IMR-90 (cell line): ENCODE data around the gene CHPF2. TPM values are rescaled to one million over a fixed set of nuclear protein-coding genes. Genes with fewer than 3 reads are reported as not detected.

Experiments used
- ATAC-seq: fragments of 200-7000 bp; cut with Tn5 transposase; 2 replicates; pipeline ENCODE4 v1.9.1; 2020; ENCODE audit warnings: low read depth, mild to moderate bottlenecking, moderate library complexity
- BruUV-seq: library from RNA; stranded (reverse); fragments of 400-500 nt; replicated peaks from 2 replicates; lab custom pipeline; 2021; lab: Mats Ljungman, UMichigan
- CTCF ChIA-PET: fragments of 300-600 bp; formaldehyde crosslinking; extraction: SDS; loops from one replicate; lab custom pipeline; 2021; ENCODE audit warnings: antibody characterized with exemption; lab: Yijun Ruan, JAX
- POLR2A ChIA-PET: fragments of 300-600 bp; sonication (Branson Sonifier 250); formaldehyde crosslinking; loops from one replicate; lab custom pipeline; 2022; ENCODE audit warnings: antibody characterized with exemption; ENCODE audit not compliant: unreplicated experiment; lab: Charles Lee
- DNase-seq: peaks from one replicate; pipeline ENCODE4 v3.0.0; 2013
- H2AFZ ChIP-seq: replicated peaks from 2 replicates; pipeline ENCODE3; 2013; ENCODE audit warnings: low read length, mild to moderate bottlenecking; ENCODE audit not compliant: poor library complexity
- H2AK5ac ChIP-seq: 2 replicates; pipeline ENCODE4 v1.6.1; 2013; ENCODE audit warnings: low read depth, low read length, inconsistent platforms
- H2AK9ac ChIP-seq: replicated peaks from 2 replicates; pipeline ENCODE3; 2013; ENCODE audit warnings: mild to moderate bottlenecking, low read depth, low read length, moderate library complexity; ENCODE audit not compliant: poor library complexity
- H2BK120ac ChIP-seq: 2 replicates; pipeline ENCODE4 v1.6.1; 2013; ENCODE audit warnings: low read depth, low read length, inconsistent platforms
- H2BK15ac ChIP-seq: 3 replicates; pipeline ENCODE4 v1.6.1; 2013; ENCODE audit warnings: low read depth, low read length, inconsistent platforms
- H2BK20ac ChIP-seq: 2 replicates; pipeline ENCODE4 v1.6.1; 2013; ENCODE audit warnings: low read depth, mild to moderate bottlenecking, inconsistent platforms, low read length, moderate library complexity
- H2BK5ac ChIP-seq: 2 replicates; pipeline ENCODE4 v1.6.1; 2013; ENCODE audit warnings: mild to moderate bottlenecking, low read depth, low read length, inconsistent platforms; ENCODE audit not compliant: poor library complexity, severe bottlenecking
- H3K14ac ChIP-seq: replicated peaks from 2 replicates; pipeline ENCODE4 v1.6.1; 2013; ENCODE audit warnings: low read depth, low read length, inconsistent platforms
- H3K18ac ChIP-seq: 2 replicates; pipeline ENCODE4 v1.6.1; 2013; ENCODE audit warnings: low read depth, low read length, control low read depth
- H3K23ac ChIP-seq: 2 replicates; pipeline ENCODE4 v1.6.1; 2013; ENCODE audit warnings: low read depth, low read length, inconsistent platforms
- H3K27ac ChIP-seq: 2 replicates; pipeline ENCODE4 v1.5.1; 2013; ENCODE audit warnings: mild to moderate bottlenecking, control low read depth, low read length; ENCODE audit not compliant: insufficient read depth
- H3K27me3 ChIP-seq: 2 replicates; pipeline ENCODE4 v1.6.1; 2013; ENCODE audit warnings: low read length; ENCODE audit not compliant: control insufficient read depth, insufficient read depth
- H3K36me3 ChIP-seq: 2 replicates; pipeline ENCODE4 v1.6.1; 2013; ENCODE audit warnings: low read length, mixed read lengths; ENCODE audit not compliant: control insufficient read depth, insufficient read depth
- H3K4ac ChIP-seq: 2 replicates; pipeline ENCODE4 v1.6.1; 2013; ENCODE audit warnings: low read depth, low read length, inconsistent platforms
- H3K4me1 ChIP-seq: 2 replicates; pipeline ENCODE4 v1.6.1; 2013; ENCODE audit warnings: low read length, mixed read lengths; ENCODE audit not compliant: control insufficient read depth, insufficient read depth
- H3K4me2 ChIP-seq: 2 replicates; pipeline ENCODE4 v1.6.1; 2013; ENCODE audit warnings: low read depth, mild to moderate bottlenecking, control low read depth, low read length, moderate library complexity
- H3K4me3 ChIP-seq: 2 replicates; pipeline ENCODE4 v1.5.1; 2013; ENCODE audit warnings: low read depth, mild to moderate bottlenecking, control low read depth, low read length, moderate library complexity; ENCODE audit not compliant: insufficient read depth
- H3K56ac ChIP-seq: 2 replicates; pipeline ENCODE4 v1.6.1; 2013; ENCODE audit warnings: low read length, inconsistent platforms; ENCODE audit not compliant: insufficient read depth; ENCODE audit errors: extremely low read depth
- H3K79me1 ChIP-seq, 2 experiments: 2 replicates each; pipeline ENCODE4 v1.6.1; 2013; ENCODE audit warnings: low read length in 2 of 2, inconsistent platforms in 1 of 2, low read depth in 1 of 2
- H3K9ac ChIP-seq: 2 replicates; pipeline ENCODE4 v1.6.1; 2013; ENCODE audit warnings: low read depth, low read length, control low read depth
- H3K9me1 ChIP-seq: 2 replicates; pipeline ENCODE4 v1.6.1; 2013; ENCODE audit warnings: low read length, inconsistent platforms; ENCODE audit not compliant: insufficient read depth
- H3K9me3 ChIP-seq: 2 replicates; pipeline ENCODE4 v1.6.1; 2013; ENCODE audit warnings: low read length; ENCODE audit not compliant: control insufficient read depth, insufficient read depth
- H4K20me1 ChIP-seq: 2 replicates; pipeline ENCODE4 v1.6.1; 2013; ENCODE audit warnings: low read length, inconsistent platforms; ENCODE audit not compliant: insufficient read depth
- H4K5ac ChIP-seq: 2 replicates; pipeline ENCODE4 v1.6.1; 2013; ENCODE audit warnings: mild to moderate bottlenecking, low read depth, low read length, control low read depth
- H4K8ac ChIP-seq, 2 experiments: 2 replicates each; pipeline ENCODE4 v1.6.1; 2013; ENCODE audit warnings: low read depth in 2 of 2, low read length in 2 of 2, control low read depth in 1 of 2, inconsistent platforms in 1 of 2
- H4K91ac ChIP-seq: 2 replicates; pipeline ENCODE4 v1.6.1; 2013; ENCODE audit warnings: low read depth, low read length, inconsistent platforms; ENCODE audit not compliant: insufficient read depth
- BHLHE40 ChIP-seq: fragments of 150-350 bp; IDR thresholded peaks from 2 replicates; pipeline ENCODE4 v1.6.1; 2016; ENCODE audit warnings: mild to moderate bottlenecking, low read depth, low read length
- CEBPB ChIP-seq: IDR thresholded peaks from 2 replicates; pipeline ENCODE4 v1.6.1; 2012; ENCODE audit warnings: low read depth, low read length, improper control_type of control experiment
- CHD1 ChIP-seq: IDR thresholded peaks from 2 replicates; pipeline ENCODE4 v1.6.1; 2012; ENCODE audit warnings: low read depth, low read length, improper control_type of control experiment
- FOS ChIP-seq: fragments of 150-350 bp; IDR thresholded peaks from 2 replicates; pipeline ENCODE4 v1.6.1; 2016; ENCODE audit warnings: low read depth, low read length
- MAFK ChIP-seq: IDR thresholded peaks from 2 replicates; pipeline ENCODE4 v1.6.1; 2012; ENCODE audit warnings: low read depth, low read length, improper control_type of control experiment
- MAZ ChIP-seq: IDR thresholded peaks from 2 replicates; pipeline ENCODE4 v1.6.1; 2012; ENCODE audit warnings: low read depth, mild to moderate bottlenecking, low read length, improper control_type of control experiment, moderate library complexity, borderline replicate concordance
- MXI1 ChIP-seq: IDR thresholded peaks from 2 replicates; pipeline ENCODE4 v1.6.1; 2012; ENCODE audit warnings: low read depth, mild to moderate bottlenecking, low read length, moderate library complexity, borderline replicate concordance
- NFE2L2 ChIP-seq: fragments of 150-350 bp; IDR thresholded peaks from 2 replicates; pipeline ENCODE4 v1.6.1; 2016; ENCODE audit warnings: low read depth, mild to moderate bottlenecking, low read length
- POLR2A ChIP-seq: IDR thresholded peaks from 2 replicates; pipeline ENCODE4 v1.6.1; 2012; ENCODE audit warnings: mild to moderate bottlenecking, low read depth, low read length
- RAD21 ChIP-seq: IDR thresholded peaks from 2 replicates; pipeline ENCODE4 v1.6.1; 2012; ENCODE audit warnings: low read length, improper control_type of control experiment
- RCOR1 ChIP-seq: IDR thresholded peaks from 2 replicates; pipeline ENCODE4 v1.6.1; 2012; ENCODE audit warnings: mild to moderate bottlenecking, low read length, improper control_type of control experiment; ENCODE audit not compliant: insufficient replicate concordance
- RFX5 ChIP-seq: IDR thresholded peaks from 2 replicates; pipeline ENCODE4 v1.8.0; 2012; ENCODE audit warnings: low read depth, mild to moderate bottlenecking, low read length, moderate library complexity
- SMC3 ChIP-seq: fragments of 150-350 bp; IDR thresholded peaks from 2 replicates; pipeline ENCODE4 v1.6.1; 2016; ENCODE audit warnings: low read depth, mild to moderate bottlenecking, antibody characterized with exemption, low read length, moderate library complexity
- WGBS, 2 experiments: methylation state at CpG; one replicate each; pipeline versions ENCODE4 v1.1.5 to v1.1.7; 2013; ENCODE audit warnings: missing lambda C conversion rate in 2 of 2; ENCODE audit not compliant: insufficient read length in 1 of 2; ENCODE audit errors: extremely low coverage in 2 of 2; 5-methylcytosine and 5-hydroxymethylcytosine counted together
- dilution Hi-C: fragments of 300-500 bp; cut with HindIII; formaldehyde crosslinking; loops from one replicate; pipeline ENCODE4 v1.14.3; 2018; ENCODE audit warnings: low sequenced_read_pairs; ENCODE audit not compliant: unreplicated experiment
- in situ Hi-C: fragments of 300-500 bp; cut with MboI; formaldehyde crosslinking; loops from 3 replicates; pipeline ENCODE4 v1.14.3; 2019; ENCODE audit warnings: low sequenced_read_pairs, inconsistent platforms, mixed read lengths
- intact Hi-C: fragments of 100-400 bp; cut with micrococcal nuclease; formaldehyde crosslinking; loops from 2 replicates; pipeline ENCODE4 v1.10.0; 2022
- polyA plus RNA-seq, 3 experiments: library from polyadenylated mRNA; depleted of rRNA; stranded (reverse); fragments of >200 nt; gene quantifications; 2 replicates each; pipeline ENCODE4 v1.2.3, GENCODE V29; 2012; ENCODE audit warnings: low replicate concordance in 1 of 3
- total RNA-seq: library from RNA; depleted of rRNA; stranded (reverse); fragments of >200 nt; gene quantifications from 2 replicates; pipeline ENCODE4 v1.2.3, GENCODE V29; 2012
- TF ChIP-seq, protein P1 (sequence below): conservative IDR thresholded peaks from 2 replicates; pipeline ENCODE4 v1.5.1; 2012; ENCODE audit warnings: mild to moderate bottlenecking, low read depth, low read length, improper control_type of control experiment
- TF ChIP-seq, protein P2 (sequence below): fragments of 150-350 bp; IDR thresholded peaks from 2 replicates; pipeline ENCODE4 v1.6.1; 2016; ENCODE audit warnings: low read depth, mild to moderate bottlenecking, low read length, moderate library complexity, borderline replicate concordance
- TF ChIP-seq, protein P3 (sequence below): fragments of 150-350 bp; IDR thresholded peaks from 2 replicates; pipeline ENCODE4 v1.6.1; 2017; ENCODE audit warnings: mild to moderate bottlenecking, antibody characterized with exemption, low read length, low read depth

CHPF2 gene
- total and polyA plus RNA-seq, 2 of the 4 experiments (the other 2 are of a cell fraction): 26.2 to 77.0 TPM

DNA sequence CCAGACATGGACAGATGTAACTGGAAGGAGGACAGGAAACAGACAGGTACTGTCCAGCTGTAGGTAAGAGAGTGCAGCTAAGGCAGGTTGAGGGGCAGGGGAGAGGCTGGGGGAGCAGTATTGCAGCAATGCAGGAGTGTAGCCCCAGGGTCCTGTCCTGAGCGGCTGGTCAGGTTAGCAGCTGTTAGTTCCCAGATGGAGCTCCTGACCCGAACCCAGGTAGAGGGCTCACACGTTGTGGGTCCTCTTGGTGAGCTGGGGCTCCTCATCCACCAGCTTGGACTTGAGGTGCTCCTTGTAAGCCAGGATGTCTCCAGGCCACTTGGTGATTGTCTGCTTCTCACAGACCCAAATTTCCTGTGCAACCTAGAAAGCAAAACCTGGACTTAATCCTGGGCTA is 18.5 kb upstream of the CHPF2 start:
- Histone ChIP-seq H2AFZ (no peak overlapping the region), H2AK9ac (no peak overlapping the region), H3K14ac (no peak overlapping the region), H2BK20ac (no peak overlapping the region), H3K9me3 (no peaks in the 10 kb centered on the region), H2AK5ac (no peak overlapping the region), H3K36me3 (peaks cover 58% of the 10 kb centered on the region), H4K8ac (no peak overlapping the region), H4K91ac (no peak overlapping the region), H2BK5ac (no peak overlapping the region), H3K18ac (no peak overlapping the region), H4K20me1 (no peaks in the 10 kb centered on the region), H4K5ac (no peak overlapping the region), H2BK15ac (no peak overlapping the region), H3K23ac (no peak overlapping the region), H3K4ac (no peak overlapping the region), H3K4me3 (no peak overlapping the region), H3K56ac (no peak overlapping the region), H3K9ac (no peak overlapping the region), H3K4me2 (no peak overlapping the region), H2BK120ac (no peak overlapping the region), H3K4me1 (no peaks in the 10 kb centered on the region), H3K27ac (no peak overlapping the region), H3K27me3 (peaks cover 2% of the 10 kb centered on the region; the same call in 1 of the 2 replicates), H3K79me1 (no peaks in the 10 kb centered on the region), H3K9me1 (no peaks in the 10 kb centered on the region; the same call in 1 of the 2 replicates)
- DNase-seq (no peak), ATAC-seq (no peak)
- intact Hi-C loops (no loop called here), dilution Hi-C loops (no loop called here), in situ Hi-C loops (no loop called here)
- ChIA-PET CTCF (no interaction called here), POLR2A (no interaction called here)
- no TSS peak for BruUV-seq
- WGBS, 2 experiments: 85% methylated on average over 2 of the region's 3 CpGs; no CpG with 5 or more reads in 1 of the 2 experiments
- no peak for TF ChIP-seq NFE2L2
- no peak for TF ChIP-seq MAZ
- TF ChIP-seq BHLHE40: no peak
- no peak for TF ChIP-seq RAD21
- TF ChIP-seq, protein P1, sequence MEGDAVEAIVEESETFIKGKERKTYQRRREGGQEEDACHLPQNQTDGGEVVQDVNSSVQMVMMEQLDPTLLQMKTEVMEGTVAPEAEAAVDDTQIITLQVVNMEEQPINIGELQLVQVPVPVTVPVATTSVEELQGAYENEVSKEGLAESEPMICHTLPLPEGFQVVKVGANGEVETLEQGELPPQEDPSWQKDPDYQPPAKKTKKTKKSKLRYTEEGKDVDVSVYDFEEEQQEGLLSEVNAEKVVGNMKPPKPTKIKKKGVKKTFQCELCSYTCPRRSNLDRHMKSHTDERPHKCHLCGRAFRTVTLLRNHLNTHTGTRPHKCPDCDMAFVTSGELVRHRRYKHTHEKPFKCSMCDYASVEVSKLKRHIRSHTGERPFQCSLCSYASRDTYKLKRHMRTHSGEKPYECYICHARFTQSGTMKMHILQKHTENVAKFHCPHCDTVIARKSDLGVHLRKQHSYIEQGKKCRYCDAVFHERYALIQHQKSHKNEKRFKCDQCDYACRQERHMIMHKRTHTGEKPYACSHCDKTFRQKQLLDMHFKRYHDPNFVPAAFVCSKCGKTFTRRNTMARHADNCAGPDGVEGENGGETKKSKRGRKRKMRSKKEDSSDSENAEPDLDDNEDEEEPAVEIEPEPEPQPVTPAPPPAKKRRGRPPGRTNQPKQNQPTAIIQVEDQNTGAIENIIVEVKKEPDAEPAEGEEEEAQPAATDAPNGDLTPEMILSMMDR: no peak
- TF ChIP-seq CEBPB: no peak
- TF ChIP-seq FOS: no peak
- TF ChIP-seq POLR2A: no peak
- TF ChIP-seq, protein P2, sequence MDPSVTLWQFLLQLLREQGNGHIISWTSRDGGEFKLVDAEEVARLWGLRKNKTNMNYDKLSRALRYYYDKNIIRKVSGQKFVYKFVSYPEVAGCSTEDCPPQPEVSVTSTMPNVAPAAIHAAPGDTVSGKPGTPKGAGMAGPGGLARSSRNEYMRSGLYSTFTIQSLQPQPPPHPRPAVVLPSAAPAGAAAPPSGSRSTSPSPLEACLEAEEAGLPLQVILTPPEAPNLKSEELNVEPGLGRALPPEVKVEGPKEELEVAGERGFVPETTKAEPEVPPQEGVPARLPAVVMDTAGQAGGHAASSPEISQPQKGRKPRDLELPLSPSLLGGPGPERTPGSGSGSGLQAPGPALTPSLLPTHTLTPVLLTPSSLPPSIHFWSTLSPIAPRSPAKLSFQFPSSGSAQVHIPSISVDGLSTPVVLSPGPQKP: no peak
- TF ChIP-seq CHD1: no peak
- no peak for TF ChIP-seq RCOR1
- TF ChIP-seq, protein P3, sequence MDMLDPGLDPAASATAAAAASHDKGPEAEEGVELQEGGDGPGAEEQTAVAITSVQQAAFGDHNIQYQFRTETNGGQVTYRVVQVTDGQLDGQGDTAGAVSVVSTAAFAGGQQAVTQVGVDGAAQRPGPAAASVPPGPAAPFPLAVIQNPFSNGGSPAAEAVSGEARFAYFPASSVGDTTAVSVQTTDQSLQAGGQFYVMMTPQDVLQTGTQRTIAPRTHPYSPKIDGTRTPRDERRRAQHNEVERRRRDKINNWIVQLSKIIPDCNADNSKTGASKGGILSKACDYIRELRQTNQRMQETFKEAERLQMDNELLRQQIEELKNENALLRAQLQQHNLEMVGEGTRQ: no peak
- no peak for TF ChIP-seq MXI1
- no peak for TF ChIP-seq SMC3
- TF ChIP-seq RFX5: no peak
- TF ChIP-seq MAFK: no peak
